ENCODE results near the gene FGD6.

- TF ChIP-seq POLR2A (IDR thresholded peaks at IDR 0.05) (no peak), CTCF (IDR thresholded peaks at IDR 0.05) (no peak), POLR2AphosphoS5 (IDR thresholded peaks at IDR 0.05) (peak; percentile 42)
These were observed 11.6 kb downstream of the FGD6 start for GRCh38 chr12:95205685-95206084.

All from gastroesophageal sphincter (tissue), 3 donors.